Suprapubic skin (tissue), 4 donors: ENCODE data around the gene FUT7.

Source experiments
- CTCF ChIP-seq, 2 donors: fragments of 200-600 bp in 1 of 2; fragments of 450-650 bp in 1 of 2; sonication (generic) in 1 of 2; IDR thresholded peaks; one replicate each; pipeline ENCODE4 v1.5.1; 2016 to 2019; ENCODE audit warnings: antibody characterized with exemption in 2 of 2, mild to moderate bottlenecking in 1 of 2, moderate library complexity in 1 of 2
- POLR2A ChIP-seq, 2 donors: fragments of 450-650 bp; IDR thresholded peaks; one replicate each; pipeline ENCODE4 v1.6.1; 2017; ENCODE audit warnings: antibody characterized with exemption in 2 of 2, mild to moderate bottlenecking in 2 of 2, moderate library complexity in 2 of 2
- POLR2AphosphoS5 ChIP-seq, 3 donors: sonication (generic); formaldehyde crosslinking; IDR thresholded peaks; one replicate each; pipeline ENCODE4 v1.6.1; 2017; ENCODE audit warnings: antibody characterized with exemption in 3 of 3

- no peak for TF ChIP-seq POLR2A (IDR thresholded peaks at IDR 0.05)
- no peak for TF ChIP-seq CTCF (IDR thresholded peaks at IDR 0.05)
- TF ChIP-seq POLR2AphosphoS5 (IDR thresholded peaks at IDR 0.05) = no peak
Measured at GRCh38 chr9:136997371-136997770, 34.5 kb downstream of the FUT7 start.
